GM12872 (cell line): Measurements from ENCODE around the gene MGRN1.

Source experiments
- TF ChIP-seq, protein P1 (sequence below): IDR thresholded peaks from 3 replicates; pipeline ENCODE4 v1.5.1; 2011; ENCODE audit warnings: low read depth, mild to moderate bottlenecking, low read length, moderate library complexity; ENCODE audit not compliant: insufficient read depth

The MGRN1 gene

DNA sequence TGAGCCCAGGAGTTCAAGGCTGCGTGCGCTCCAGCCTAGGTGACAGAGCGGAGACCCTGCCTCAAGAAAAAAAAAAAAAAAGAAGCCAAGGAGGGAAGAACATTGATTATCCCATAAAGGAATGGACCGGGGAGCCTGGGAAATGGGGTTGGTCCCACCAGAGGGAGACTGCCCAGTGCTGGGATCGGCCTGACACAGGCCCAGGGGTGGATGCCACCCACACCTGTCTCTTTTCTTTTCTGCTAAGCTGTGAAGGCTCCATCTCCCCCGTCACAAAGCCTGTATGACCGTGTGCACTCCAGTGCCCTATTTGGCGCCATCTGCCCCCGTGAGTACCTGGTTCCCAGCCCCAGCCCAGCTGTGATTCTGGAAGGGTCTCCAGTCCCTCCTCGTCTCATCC, 25.6 kb upstream of the MGRN1 start:
- TF ChIP-seq, protein P1, sequence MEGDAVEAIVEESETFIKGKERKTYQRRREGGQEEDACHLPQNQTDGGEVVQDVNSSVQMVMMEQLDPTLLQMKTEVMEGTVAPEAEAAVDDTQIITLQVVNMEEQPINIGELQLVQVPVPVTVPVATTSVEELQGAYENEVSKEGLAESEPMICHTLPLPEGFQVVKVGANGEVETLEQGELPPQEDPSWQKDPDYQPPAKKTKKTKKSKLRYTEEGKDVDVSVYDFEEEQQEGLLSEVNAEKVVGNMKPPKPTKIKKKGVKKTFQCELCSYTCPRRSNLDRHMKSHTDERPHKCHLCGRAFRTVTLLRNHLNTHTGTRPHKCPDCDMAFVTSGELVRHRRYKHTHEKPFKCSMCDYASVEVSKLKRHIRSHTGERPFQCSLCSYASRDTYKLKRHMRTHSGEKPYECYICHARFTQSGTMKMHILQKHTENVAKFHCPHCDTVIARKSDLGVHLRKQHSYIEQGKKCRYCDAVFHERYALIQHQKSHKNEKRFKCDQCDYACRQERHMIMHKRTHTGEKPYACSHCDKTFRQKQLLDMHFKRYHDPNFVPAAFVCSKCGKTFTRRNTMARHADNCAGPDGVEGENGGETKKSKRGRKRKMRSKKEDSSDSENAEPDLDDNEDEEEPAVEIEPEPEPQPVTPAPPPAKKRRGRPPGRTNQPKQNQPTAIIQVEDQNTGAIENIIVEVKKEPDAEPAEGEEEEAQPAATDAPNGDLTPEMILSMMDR: no peak

DNA sequence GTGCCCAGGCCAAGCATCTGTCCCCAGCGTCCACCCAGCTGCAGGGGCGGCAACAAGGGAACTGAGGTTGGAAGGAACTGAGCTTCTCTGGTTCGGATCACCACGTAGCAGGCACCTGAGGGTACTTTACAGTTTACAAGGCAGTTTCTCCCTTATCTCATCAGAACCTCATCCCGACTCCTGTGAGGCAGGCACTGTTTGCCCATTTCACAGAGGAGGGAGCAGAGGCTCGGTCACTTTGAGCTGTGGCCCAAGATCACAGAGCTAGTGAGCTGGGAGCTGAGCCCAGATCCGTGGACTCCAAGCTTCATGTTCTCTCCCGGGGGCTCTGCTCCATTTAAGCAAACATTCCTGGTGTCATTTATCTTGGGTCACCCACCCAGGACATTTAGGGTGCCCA, 25.1 kb upstream of the MGRN1 start:
- TF ChIP-seq, protein P1: no peak

DNA sequence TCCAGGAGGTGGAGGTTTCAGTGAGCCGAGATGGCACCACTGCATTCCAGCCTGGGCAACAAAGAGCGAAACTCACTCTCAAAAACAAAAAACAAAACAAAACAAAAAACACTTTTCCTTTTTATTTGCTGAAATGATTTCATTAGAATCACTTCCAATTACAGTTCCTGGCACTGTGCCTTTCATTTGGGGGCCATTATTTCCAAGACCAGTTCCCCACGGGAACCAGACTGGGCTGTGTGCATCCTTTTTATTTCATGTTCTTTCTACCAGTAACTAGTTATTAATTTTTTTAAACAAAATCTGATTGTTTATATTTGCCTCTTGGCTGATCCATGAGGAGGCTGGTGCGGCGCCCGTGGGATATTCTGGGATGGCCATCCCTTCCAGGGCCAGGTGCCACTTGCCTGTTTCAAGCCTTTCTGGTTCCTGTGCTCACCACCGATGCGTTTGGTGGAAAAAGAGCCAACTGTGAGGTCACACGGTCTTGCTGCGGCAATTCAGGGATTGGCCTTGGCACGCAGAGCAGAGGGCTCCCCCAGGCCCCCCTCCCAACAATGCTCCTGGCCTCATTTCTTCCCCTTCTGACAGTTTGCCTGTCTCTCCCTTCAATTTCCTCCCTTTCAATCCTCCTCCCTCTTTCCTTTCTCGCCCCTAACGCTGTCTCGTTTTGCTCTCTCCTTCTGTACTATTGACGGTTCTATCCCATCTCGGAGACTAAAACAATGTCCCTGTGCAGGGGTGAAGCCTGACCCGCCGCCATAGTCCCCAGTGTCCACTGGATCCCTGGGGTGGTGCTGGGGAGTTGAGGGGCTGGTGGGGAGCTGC, 23.4 kb upstream of the MGRN1 start:
- TF ChIP-seq, protein P1: no peak

DNA sequence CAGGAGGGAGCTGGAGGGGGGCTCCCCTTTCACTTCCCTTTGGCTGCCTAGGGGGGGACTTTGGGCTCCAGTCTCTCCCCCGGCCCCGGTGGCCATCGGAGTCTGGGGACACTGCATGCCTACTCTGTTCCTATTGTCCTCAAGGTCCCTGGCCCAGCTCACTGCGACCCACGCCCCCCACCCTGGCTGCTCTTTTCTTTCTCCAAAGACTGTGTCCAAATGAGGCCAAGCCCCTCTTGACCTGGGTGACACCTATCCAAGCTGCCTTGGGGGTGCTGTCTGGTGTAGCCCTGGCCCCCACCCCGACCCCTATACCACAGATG, 22.8 kb upstream of the MGRN1 start:
- TF ChIP-seq, protein P1: no peak

DNA sequence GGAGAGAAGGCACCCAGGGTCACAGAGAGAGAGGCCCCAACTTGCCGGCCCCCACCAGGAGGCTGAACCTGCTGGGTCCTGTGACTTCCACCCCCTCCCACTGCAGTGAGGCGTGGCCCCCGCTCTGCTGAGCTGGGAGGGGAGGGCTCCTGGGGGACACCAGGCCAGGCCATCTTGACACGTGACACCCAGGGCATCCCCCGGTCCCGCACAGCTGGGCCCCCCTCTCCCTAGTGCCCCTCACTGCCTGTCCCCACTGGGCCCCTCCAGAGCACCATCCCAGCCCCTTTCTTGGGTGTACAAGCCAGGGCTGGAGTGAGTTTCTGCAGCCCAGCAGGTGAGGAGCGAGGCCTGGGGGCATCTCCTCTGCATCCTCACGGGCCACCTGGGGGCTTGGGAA, 22.3 kb upstream of the MGRN1 start:
- TF ChIP-seq, protein P1: no peak

DNA sequence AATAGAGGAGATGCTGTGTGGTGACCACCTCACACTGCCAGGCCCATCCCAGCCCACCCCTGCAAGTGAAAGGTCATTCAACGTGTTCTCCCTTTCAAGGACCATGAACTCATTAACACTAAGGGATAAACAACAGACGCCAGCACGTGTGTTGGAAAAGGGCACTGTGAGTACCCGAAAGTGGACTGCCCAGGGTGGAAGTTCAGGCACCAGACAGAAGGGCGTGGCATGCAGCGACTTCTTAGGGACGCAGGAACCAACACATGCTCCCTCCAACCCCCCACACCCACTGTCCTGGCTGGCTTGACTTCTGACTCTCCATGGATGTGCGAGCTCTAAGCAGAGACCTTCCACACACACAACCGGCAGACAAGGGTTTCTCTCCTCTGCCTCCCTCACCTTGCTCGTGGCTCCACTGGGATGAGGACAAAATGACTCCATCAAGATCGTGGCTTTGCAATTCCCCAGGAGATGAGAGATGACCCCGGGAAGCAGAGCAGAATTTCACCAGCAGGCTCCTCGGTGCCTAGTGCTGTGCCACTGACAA, 20.9 kb upstream of the MGRN1 start:
- TF ChIP-seq, protein P1: no peak

DNA sequence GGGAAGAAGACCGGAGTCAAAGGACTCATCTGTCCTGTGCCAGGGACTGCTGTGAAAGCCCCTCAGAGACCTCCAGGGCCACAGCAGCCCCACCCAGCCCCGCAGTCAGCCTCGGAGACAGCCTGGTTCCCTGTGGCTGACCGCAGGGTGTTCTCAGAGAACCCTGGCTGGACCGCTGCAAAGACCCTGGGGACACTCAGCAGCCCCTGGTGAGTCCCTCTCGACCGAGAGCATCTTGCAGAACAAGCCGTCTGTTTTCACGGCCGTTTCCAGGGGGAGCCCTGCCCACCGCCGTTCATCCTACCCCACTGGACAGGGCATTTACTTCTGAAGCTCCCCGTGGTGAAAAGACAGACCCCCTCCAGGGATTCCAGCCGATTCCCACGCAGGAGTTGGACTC, 20.2 kb upstream of the MGRN1 start:
- TF ChIP-seq, protein P1: no peak
